Measurements from ENCODE around the gene CSNK1G2. TPM values are rescaled to one million over a fixed set of nuclear protein-coding genes. Genes with fewer than 3 reads are reported as not detected.
"Not testable (repeated sequence)": the region's sequence is repeated elsewhere in the genome, so short reads cannot be mapped to it uniquely, and the experiment has no call there.

CSNK1G2 gene
- total RNA-seq, 1 experiment from 2014 or later, result 34.0 TPM

DNA sequence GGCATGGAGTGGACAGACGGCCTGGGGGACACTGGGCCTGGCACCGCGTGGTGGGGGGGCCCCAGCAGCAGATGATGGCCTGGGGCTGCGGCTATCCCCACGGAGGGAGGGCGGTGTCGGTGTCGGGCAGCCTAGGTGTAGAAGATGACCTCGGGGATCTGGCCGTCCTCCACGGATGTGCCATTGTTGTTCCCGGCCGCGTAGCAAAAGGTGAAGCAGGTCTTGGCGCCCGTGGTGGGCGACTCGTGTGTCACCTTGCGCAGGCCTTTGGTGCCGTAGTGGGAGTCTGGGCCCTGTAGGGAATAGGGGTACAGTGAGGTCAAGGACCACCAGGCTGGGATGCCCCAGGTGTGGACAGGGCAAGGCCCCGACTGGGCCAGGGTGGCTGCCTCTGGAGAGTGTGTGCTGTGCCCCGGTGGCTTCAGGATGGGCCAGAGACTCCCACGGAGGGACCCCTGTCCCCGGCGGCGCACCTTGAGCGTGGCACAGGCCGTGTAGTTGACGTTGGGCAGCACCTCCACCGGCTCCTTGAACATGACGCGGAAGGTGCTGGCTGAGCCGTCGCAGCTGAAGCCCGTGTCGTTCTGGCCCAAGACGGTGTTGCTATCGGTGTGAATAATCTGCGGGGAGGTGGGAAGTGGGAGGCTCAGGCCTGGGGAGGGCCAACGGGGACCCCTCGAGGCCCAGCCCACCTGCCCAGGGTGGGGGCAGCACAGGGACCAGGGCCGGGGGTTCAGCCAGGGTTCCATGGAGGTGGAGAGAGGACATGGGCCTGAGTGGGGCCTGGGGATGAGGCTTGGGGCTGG lies 45.6 kb downstream of the CSNK1G2 start:
- DNase-seq (ENCODE audit: extremely low read depth, low read depth), result no peak

DNA sequence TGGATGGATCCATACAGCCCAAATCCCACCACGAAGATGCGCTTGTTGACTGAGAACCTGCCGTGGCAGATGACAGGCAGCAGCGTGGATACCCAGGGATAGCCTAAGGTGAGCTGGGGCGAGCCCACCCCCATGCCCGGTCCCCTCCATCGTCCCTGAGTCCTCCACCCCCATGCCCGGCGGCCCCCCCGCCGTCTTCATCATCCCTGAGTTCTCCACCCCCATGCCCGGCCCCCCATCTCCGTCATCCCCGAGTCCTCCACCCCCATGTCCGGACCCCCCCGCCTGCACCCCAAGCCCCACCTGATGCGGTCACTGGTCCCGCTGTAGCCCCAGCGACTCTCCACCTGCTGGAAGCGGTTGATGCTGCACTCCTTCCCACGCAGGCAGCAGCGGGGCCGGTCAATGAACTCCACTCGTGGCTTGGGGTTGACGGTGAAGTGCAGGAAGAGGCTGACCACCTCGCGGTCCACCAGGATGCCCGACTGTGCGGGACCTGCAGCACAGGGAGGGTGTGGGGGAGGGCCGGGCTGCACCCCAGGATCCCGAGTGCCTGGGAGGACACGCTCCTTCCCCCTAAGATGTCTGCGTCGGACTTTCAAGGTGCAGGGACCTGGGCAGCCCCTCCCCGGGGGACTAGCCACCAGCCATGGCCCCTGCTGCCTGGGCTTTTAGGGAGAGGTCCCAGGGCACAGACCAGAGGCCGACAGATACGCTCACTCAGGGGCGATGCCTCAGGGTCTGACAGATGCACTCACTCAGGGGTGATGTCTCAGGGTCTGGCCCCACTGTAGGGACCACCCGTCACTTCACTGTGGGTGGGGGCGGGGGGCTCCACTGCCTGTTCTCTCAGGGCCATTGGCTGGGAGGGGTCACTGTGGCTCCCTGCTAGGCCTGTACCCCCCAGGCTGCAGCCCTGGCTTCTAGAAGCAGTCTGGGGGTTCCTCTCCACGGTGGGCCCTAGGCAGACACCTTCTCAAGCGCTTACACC lies 46.5 kb downstream of the CSNK1G2 start:
- DNase-seq (ENCODE audit: extremely low read depth, low read depth), result no peak

DNA sequence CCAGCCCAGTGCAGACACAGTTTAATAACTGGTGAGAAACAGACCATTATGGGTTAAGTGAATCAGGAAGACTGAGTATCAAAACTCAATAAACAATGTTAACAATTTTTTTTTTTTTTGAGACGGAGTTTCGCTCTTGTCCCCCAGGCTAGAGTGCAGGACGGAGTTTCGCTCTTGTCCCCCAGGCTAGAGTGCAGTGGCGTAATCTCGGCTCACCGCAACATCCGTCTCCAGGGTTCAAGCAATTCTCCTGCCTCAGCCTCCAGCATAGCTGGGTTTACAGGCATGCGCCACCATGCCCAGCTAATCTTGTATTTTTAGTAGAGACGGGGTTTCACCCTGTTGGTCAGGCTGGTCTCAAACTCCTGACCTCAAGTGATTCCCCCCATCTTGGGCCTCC lies 47.5 kb downstream of the CSNK1G2 start:
- DNase-seq (ENCODE audit: extremely low read depth, low read depth), result not testable (repeated sequence)

DNA sequence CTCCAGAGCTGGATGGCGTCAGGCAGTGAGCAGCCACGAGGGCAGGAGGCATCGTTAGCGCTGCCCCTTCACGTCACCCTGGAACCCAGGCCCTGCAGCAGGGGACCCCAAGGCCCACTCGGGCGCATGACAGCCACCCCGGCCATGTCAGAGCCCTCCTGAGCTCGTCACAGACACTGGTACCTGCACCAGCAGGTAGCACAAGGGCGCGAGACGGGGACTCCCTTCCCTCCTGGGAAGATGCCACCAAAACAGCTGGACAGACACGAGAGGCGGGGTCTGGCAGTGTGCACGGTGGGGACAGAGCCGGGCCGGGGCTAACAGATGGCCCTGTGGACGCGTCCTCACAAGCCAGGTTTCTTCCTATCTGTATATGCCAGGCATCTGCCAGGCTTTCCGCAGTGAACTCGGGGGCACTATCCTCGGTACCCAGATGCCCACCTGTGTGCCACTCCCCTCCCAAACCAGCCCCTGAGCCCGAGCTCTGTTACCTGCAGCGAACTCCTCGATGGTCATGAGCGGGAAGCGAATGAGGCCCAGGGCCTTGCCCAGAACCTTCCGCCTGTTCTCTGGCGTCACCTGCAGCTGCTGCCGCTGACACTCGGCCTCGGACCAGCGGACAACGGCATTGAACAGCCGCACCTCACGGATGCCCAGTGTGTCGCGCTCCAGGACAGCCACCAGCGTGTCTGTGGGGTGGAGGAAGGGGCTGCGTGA lies 48.7 kb downstream of the CSNK1G2 start:
- DNase-seq (ENCODE audit: extremely low read depth, low read depth), result no peak

DNA sequence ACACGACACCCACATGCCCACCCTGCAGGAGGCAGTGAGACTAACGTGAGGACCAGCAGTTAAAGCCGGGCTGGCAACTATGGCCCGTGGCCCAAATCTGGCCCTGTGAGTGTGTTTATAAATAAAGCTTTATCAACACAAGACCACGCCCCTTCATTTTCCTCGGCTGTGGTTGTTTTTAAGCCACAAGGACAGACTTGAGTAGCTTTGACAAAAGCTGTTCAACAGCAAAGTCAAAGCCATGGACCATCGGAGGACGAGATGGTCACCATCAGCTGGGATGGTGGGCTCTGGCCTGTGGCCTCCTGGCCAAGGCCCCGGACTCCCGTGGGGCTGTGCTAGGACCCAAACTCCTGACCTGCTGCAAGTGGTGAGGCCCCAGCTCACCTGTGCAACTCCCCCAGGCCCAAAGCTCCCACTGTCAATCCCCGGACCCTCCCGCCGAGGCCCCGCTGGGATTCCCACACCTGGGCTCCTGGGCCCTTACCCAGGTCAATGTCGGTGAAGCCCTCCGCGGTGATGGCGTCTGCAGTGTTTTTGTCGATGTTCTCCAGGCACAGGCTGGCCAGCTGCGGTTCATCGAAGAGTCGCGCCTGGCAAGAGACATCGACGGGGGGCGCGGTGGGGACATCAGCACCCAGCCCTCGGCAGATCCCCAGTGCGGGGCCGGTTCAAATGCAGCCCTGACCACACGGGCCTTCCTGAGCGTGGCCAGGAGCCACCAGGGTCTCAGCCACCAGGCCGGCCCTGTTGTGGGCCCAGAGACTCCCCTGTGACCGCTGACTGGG lies 49.5 kb downstream of the CSNK1G2 start:
- no peak for DNase-seq (ENCODE audit: extremely low read depth, low read depth)

DNA sequence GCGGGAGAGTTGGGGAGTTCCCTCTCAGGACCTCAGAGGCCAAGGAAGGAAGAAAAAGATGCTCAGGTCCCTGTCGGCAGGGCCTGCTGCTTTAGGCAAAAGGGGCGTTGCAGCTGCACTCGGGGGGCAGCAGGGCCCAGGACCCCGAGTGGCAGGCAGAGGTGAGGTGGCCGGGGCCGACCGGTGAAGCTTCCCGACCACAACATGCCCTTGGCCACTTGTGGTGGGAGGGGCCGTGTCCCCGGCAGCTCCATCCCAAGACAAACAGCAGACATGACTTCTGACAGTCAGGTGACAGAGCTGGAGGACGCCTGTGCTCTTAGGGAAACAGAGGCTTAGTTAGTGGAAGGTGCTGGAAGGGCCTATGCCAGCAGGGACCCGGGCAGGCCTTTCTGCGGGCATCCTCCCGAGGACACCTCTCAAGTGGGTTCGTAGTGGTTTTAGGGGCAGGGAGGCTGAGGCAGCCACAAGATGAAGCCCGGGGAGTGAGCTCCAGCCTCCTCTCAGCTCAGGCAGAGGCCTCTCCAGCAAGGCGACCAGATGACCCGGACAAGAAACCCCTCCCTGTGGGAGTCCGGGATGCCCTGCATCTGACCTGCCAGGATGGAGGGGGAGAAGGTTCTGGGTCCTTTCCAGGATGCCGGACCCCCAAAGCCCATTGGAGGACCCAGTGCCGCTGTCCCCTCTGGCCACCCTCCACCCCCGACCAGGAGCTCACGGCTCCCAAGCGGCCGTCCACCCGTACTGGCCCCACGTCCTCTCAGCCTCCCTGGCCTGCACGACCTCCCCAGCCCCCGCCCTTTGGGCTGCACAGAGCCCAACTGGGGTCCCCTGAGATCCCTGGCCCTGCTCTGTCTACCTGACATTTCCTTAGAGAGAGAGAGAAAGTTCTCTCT lies 50.3 kb downstream of the CSNK1G2 start:
- no peak for DNase-seq (ENCODE audit: extremely low read depth, low read depth)

DNA sequence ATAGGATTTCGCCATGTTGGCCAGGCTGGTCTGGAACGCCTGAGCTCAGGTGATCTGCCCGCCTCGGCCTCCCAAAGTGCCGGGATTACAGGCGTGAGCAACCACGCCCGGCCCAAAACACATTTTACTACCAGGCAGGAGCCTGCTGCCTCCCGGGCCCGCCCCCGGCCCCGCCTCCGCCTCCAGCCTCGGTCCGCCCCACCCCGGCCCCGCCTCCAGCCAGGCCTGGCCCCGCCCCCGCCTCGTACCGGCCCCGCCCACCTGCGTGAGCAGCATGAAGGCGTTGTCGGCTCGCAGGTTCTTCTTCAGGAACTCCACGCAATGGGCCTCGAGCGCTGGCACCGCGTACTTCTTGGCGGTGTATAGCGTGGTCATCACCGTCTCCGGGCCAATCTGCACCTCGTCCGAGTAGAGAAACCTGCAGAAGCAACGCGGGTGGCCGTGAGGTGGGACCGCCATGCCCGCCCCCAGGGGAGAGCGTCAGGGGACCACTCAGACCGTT lies 51.8 kb downstream of the CSNK1G2 start:
- DNase-seq (ENCODE audit: extremely low read depth, low read depth), result no peak

DNA sequence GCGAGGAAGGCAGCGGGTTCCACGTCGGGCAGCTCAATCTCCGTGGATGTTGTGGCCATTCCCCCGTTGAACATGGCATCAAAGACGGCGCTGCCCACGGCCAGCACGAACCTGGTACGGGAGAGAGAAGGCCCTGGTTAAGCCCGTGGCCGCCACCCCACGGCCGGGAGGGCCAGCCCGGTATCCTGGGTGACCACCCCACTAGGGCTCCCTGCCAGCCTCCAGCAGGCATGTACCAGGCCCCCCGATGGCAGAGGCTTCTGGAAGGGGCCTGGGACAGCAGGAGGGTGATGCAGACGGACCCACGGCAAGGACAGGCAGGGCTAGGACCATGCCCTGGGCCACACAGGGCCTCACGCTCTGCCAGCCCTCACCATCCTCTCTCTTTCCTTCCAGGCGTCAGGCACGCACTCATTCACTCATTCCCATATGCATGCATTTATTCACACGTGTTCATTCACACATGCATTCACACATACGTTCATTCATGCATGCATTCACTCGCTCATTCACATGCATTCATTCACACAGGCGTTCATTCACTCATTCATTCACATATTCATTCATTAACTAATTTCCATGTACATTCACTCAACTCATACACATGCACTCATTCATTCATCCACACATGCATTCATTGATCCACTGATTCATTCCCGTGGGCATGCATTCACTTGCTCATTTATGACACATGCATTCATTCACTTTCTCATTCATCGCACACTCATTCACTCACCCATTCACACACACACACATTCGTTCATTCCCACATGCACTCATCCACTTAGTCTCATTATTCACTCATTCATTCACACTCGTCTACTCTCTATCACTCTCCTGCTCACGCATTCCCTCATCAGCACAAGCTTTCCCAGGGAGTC lies 56.6 kb downstream of the CSNK1G2 start:
- DNase-seq (ENCODE audit: extremely low read depth, low read depth), result no peak

DNA sequence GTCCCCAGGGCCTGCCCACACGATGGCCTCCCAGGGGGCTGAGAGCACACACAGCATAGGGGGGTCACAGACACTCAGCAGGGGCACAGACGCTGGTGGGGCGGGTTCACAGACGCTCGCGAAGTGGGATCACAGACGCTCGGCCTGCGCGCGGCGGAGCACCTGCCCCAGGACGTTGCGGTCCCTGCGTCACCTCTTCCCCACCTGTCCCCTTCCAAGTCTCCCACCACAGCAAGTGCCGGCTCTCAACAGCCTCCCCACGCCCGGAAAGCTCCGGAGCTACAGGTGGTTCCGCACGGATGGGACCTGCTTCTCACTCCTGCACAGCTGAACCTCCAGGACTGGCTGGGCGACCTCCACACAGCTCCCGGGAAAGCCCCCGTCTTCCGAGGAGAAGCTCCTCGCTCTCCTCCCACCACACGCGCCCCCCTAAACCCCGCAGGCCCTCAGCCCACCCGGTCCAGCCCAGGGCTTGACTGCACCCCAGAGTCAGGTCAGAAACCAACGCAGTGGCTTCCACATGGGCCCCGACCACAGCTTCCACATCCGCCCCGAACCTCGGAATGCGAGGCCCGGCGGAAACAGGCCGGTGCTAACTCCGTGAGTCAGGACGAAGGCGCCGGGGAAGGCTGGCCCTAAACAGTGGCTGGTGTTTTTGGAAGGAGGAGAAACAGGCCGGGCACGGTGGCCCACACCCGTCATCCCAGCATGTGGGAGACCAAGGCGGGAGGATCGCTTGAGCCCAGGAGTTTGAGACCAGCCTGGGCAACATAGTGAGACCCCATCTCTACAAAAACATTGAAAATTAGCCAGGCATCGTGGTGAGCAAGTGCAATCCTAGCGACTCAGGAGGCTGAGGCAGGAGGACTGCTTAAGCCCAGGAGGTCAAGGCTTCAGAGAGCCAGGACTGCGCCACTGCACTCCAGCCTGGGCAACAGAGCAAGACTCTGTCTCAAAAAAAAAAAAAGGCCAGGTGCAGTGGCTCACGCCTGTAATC lies 58.0 kb downstream of the CSNK1G2 start:
- no peak for DNase-seq (ENCODE audit: extremely low read depth, low read depth)

DNA sequence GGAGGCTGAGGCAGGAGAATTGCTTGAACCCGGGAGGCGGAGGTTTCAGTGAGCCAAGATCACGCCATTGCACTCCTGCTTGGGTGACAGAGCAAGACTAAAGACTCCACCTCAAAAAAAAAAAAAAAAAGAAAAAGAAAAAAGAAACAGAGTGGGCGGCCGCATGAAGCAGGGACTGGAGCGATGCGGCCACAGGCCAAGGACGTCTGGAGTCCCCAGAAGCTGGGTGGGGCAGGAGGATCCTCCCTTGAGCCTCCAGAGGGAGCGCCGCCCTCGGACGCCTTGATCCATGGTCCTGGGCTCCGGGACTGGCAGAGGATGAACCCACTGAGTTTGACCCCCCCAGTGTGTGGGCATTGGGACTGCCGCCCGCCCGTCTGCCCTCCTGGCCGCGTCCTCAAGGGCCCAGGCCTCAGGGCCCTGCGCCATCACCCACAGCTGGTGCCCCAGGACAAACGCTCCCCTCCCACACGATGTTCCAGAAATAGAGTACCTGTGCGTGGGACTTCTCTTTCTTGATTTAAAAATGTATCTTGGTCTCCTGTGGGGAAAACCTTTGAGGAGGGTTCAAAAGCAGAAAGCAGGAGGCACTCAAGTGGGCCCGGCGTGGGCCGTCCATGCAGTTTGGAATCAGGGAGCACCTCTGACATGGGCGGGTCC lies 59.0 kb downstream of the CSNK1G2 start:
- no peak for DNase-seq (ENCODE audit: extremely low read depth, low read depth)

DNA sequence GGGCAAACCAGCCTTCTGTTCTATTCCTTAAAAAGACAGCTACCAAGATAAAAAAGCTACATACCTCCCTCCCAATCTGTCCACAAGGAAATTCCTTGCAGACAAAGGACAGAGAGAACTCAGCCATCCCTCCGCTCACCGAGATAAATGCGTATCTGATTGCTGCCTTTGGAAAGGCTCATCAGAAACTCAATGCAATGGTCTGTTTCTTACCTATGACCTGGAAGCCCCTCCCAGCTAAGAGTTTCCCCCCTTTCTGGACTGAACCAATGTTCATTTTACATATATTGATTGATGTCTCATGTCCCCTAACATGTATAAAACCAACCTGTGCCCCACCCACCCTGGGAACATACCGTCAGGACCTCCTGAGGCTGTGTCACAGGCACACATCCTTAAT lies 62.9 kb downstream of the CSNK1G2 start:
- no peak for DNase-seq (ENCODE audit: extremely low read depth, low read depth)

DNA sequence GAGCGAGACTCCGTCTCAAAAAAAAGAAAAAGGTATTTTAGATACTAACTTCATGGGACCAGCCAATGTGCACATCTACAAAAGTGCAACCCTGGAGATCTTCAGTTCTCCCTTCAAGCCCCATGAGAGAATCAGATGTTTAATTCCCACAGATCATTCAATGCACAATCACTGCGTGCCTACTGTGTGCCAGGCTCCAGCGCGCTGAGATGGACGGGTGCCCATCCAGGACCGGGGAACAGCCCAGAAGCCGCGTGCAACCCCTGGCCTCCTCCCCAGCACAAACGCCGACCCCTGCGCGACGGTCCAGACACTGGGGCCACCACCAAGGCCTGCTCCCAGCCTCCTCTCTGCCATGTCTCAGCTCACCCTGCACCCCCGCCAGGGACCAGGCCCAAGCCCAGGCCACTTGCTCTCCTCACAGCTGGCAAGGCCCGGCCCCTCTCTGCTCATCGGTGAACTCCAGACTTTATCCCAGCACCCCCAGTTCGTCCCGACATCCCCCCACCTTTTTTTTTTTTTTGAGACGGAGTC lies 69.2 kb downstream of the CSNK1G2 start:
- DNase-seq (ENCODE audit: extremely low read depth, low read depth), result no peak

DNA sequence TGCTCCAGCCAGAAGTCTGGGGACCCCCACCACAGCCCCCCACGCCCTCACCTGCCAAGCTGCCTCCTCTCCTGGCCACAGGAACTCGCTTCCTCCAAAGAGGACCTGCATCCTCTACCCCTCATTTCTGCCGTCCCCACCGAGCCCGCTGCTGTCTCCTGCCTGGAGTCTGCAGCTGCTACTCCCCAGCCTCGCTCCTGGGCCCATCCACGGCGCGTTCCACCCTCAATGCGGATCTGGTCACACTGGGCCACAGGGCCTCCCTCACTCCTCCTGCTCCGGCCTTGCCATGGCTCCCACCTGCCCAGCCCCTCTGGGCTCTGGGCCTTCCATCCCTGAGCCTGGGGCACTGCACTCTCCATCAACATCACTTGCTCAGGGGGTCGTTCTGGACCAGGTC lies 70.2 kb downstream of the CSNK1G2 start:
- DNase-seq (ENCODE audit: extremely low read depth, low read depth), result no peak

DNA sequence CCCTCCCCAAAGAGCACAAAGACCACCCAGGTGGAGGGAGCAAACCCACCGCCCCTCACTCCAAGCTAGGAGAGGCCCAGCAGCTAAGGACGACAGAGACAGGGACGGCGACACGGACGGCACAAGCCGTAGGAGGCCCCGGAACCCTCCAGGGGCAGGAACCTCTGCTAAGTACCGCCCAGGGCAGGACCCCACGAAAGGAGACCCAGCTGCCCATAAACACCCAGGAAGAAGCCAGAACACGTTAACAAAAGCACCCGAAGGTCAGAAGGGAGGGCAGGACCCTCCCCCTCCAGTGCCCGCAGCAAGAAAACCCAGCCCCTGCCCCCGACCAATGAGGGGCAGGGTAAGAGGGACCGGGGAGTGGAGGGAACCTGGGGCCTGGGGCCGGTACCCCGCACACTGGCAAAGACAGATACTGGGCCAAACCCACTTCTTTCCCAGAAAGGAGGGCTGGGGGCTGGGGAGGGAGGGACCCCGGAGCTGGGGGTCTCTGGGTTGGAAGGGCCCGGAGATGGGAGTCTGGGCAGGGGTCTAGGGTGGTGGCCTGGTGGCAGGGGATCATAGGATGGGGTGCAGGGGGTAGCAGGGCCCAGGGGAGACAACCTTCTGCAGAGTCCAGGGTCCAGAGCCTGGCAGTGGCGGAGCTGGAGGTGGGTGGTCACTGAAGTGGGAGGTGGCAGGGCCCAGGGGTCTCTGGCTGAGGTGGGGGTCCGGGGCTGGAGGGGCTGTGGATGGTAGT lies 72.1 kb downstream of the CSNK1G2 start:
- no peak for DNase-seq (ENCODE audit: extremely low read depth, low read depth)

DNA sequence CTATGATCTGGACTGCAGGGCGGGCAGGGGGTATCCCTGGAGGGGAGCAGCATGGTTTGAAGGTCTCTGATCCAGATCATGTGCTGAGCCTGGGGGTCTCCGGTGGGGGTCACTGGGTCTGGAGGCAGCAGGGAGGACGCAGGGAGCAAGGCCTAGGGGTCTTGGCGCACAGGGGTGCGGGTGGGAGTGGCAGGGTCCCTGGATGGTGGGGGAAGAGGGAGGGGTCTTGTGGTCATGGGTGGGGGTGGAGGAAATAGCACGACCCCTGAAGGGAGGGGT lies 72.7 kb downstream of the CSNK1G2 start:
- DNase-seq (ENCODE audit: extremely low read depth, low read depth), result no peak

Measured in NCI-H460 (cell line).